Common myeloid progenitor, CD34-positive (primary cell): Measurements from ENCODE around the gene NMRAL1.
A peak's percentile ranks its signal among the peaks of the same experiment; 100 is the strongest.

Experiments used
- CTCF ChIA-PET: fragments of 350-600 bp; sonication (Branson Sonifier 250); formaldehyde crosslinking; loops from one replicate; lab custom pipeline; 2021; ENCODE audit warnings: antibody characterized with exemption; lab: Charles Lee
- POLR2A ChIA-PET: fragments of 350-600 bp; sonication (Branson Sonifier 250); formaldehyde crosslinking; loops from one replicate; lab custom pipeline; 2021; ENCODE audit warnings: antibody characterized with exemption; lab: Charles Lee
- DNase-seq, 3 donors: peaks; one replicate each; pipeline versions ENCODE4 v3.0.0 to v3.0.0-alpha.2; 2013
- H3K27ac ChIP-seq, 2 experiments: 1 replicate in 1 of 2; 2 replicates in 1 of 2; pipeline ENCODE4 v1.7.0; 2013; ENCODE audit warnings: inconsistent platforms in 2 of 2, low read length in 2 of 2, mild to moderate bottlenecking in 2 of 2, low read depth in 1 of 2, moderate library complexity in 1 of 2; ENCODE audit not compliant: severe bottlenecking in 2 of 2, insufficient read depth in 1 of 2, poor library complexity in 1 of 2
- H3K27me3 ChIP-seq, 5 experiments: replicated peaks in 2 of 5; 1 replicate in 3 of 5; 2 replicates in 2 of 5; pipeline versions ENCODE4 v1.6.1 to v1.7.0; 2013; ENCODE audit warnings: low read length in 4 of 5, mild to moderate bottlenecking in 2 of 5, moderate library complexity in 2 of 5, inconsistent platforms in 1 of 5; ENCODE audit not compliant: insufficient read depth in 5 of 5, control insufficient read depth in 4 of 5
- H3K36me3 ChIP-seq, 4 experiments: 1 replicate in 2 of 4; 2 replicates in 2 of 4; pipeline versions ENCODE4 v1.6.1 to v1.7.0; 2013; ENCODE audit warnings: low read length in 3 of 4, control low read depth in 1 of 4, mild to moderate bottlenecking in 1 of 4; ENCODE audit not compliant: control insufficient read depth in 4 of 4, insufficient read depth in 4 of 4
- H3K4me1 ChIP-seq, 4 experiments: 1 replicate in 3 of 4; 2 replicates in 1 of 4; pipeline versions ENCODE4 v1.6.1 to v1.7.1; 2013; ENCODE audit warnings: low read length in 3 of 4, mild to moderate bottlenecking in 3 of 4, control low read depth in 1 of 4, inconsistent platforms in 1 of 4, moderate library complexity in 1 of 4; ENCODE audit not compliant: control insufficient read depth in 4 of 4, insufficient read depth in 4 of 4; ENCODE audit errors: control extremely low read depth in 1 of 4
- H3K4me3 ChIP-seq, 7 experiments: 1 replicate in 4 of 7; 2 replicates in 3 of 7; pipeline versions ENCODE4 v1.5.1 to v1.7.0; 2013; ENCODE audit warnings: mild to moderate bottlenecking in 7 of 7, low read length in 6 of 7, moderate library complexity in 6 of 7, inconsistent platforms in 2 of 7, low read depth in 2 of 7, control low read depth in 1 of 7; ENCODE audit not compliant: insufficient read depth in 4 of 7, control insufficient read depth in 1 of 7; ENCODE audit errors: extremely low read depth in 1 of 7
- H3K9me3 ChIP-seq, 5 experiments: 1 replicate in 4 of 5; 2 replicates in 1 of 5; pipeline versions ENCODE4 v1.6.1 to v1.7.1; 2013; ENCODE audit warnings: low read length in 4 of 5, mild to moderate bottlenecking in 2 of 5, inconsistent platforms in 1 of 5, low read depth in 1 of 5, moderate library complexity in 1 of 5; ENCODE audit not compliant: control insufficient read depth in 4 of 5, insufficient read depth in 2 of 5; ENCODE audit errors: control extremely low read depth in 1 of 5
- WGBS: methylation state at CpG from one replicate; pipeline ENCODE4 v1.1.5; 2013; ENCODE audit not compliant: insufficient coverage; 5-methylcytosine and 5-hydroxymethylcytosine counted together

NMRAL1 gene

DNA sequence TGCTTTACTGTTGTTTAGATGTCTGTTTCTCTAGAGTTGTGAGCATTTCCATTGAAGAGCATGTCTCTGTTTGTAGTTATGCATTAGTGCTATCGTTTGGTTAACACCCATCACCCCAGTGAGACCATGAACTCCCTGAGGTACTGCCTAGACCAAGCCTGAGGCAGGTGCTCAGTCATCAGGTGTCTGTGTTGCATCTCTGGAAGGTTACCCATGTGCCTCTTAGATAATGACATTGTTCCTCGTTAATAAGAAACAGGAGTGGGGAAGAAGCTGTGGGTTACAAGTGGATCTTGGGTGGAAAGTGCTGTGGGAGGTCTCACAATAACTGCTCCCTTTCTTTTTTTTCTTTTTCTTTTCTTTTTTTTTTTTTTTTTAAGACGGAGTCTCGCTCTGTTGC, 30.4 kb downstream of the NMRAL1 start:
- no peaks in the 10 kb centered on the region for H3K9me3 ChIP-seq
- ChIA-PET CTCF (no interaction called here), POLR2A (no interaction called here)
- peaks cover 0 to 6% (median 3%) of the 10 kb centered on the region in 4 experiments for H3K4me1 ChIP-seq
- peaks cover 17 to 83% (median 71%) of the 10 kb centered on the region in 4 experiments for H3K36me3 ChIP-seq
- H3K27me3 ChIP-seq, result no peaks in the 10 kb centered on the region
- DNase-seq, result no peak
- H3K4me3 ChIP-seq, result no peak overlapping the region
- WGBS, result 100% methylated on average over 1 of the region's 4 CpGs
- no peak overlapping the region for H3K27ac ChIP-seq

DNA sequence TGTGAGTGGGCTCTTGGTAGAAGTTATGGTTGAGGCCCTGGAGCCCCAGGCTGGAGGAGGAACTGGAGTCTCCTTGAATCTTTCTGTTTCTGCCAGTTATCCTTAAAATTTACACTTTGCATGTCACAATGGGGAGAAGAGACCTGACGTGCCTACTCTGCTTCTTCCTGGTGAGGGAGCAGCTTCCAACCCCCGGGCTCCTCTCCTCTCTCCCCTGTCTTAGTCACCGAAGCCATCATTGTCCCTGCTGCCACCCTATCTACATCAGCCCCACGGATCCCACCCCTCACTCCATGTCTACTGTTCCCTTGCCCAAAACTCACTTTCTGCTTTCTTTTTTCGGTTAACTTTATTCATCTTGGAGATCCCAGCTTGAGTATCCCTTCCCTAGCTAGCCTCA, 31.2 kb downstream of the NMRAL1 start:
- WGBS, result 87% methylated on average over 5 of the region's 5 CpGs
- no peaks in the 10 kb centered on the region for H3K27me3 ChIP-seq
- no peak overlapping the region for H3K27ac ChIP-seq
- H3K9me3 ChIP-seq, result no peaks in the 10 kb centered on the region
- H3K36me3 ChIP-seq, result peaks cover 17 to 82% (median 68%) of the 10 kb centered on the region in 4 experiments
- H3K4me1 ChIP-seq, result peaks cover 0 to 10% (median 4%) of the 10 kb centered on the region in 4 experiments
- POLR2A ChIA-PET, result no interaction called here
- H3K4me3 ChIP-seq, result no peak overlapping the region
- no peak for DNase-seq
- CTCF ChIA-PET, result no interaction called here

DNA sequence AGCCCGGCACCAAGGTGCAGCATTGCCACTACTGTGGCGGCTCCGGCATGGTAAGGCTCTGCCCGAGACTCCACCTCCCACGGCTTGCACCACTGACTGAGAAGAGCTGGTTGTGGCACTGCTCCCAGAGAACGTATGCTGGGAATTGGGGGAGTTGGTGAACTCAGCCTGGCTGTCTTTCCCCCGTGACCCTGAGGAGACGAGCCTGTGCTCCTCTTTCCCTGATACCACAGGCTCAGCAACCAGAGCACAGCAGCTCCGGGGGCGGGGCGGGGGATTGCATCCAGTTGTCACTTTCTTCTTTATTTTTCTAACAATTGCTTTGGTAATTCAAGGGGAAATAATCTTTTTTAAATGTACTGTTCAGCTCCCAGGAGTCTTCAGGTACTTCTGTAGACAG, 32.1 kb downstream of the NMRAL1 start:
- POLR2A ChIA-PET, result no interaction called here
- Histone ChIP-seq H3K36me3 (peaks cover 19 to 80% (median 67%) of the 10 kb centered on the region in 4 experiments), H3K27me3 (no peaks in the 10 kb centered on the region), H3K27ac (no peak overlapping the region), H3K4me1 (peaks cover 0 to 10% (median 4%) of the 10 kb centered on the region in 4 experiments), H3K9me3 (no peaks in the 10 kb centered on the region), H3K4me3 (no peak overlapping the region)
- CTCF ChIA-PET, result no interaction called here
- no peak for DNase-seq
- 100% methylated on average over 2 of the region's 11 CpGs for WGBS

DNA sequence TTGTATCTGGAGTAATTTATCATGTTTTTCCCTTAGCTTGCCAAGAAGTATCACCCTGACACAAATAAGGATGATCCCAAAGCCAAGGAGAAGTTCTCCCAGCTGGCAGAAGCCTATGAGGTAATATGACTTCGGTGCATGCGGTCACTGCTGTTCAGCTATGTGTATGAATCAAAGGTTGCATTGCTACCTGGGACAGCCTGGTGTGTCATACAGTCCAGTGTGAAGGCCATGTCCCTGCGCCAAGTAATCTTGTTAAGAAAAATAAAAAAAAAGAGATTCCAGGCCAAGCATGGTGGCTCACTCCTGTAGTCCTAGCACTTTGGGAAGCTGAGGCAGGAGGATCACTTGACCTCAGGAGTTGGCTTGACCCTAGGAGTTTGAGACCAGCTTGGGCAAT, 37.1 kb downstream of the NMRAL1 start:
- H3K36me3 ChIP-seq, result peaks cover 19 to 80% (median 54%) of the 10 kb centered on the region in 4 experiments
- DNase-seq, result no peak
- H3K27me3 ChIP-seq, result no peaks in the 10 kb centered on the region
- CTCF ChIA-PET, result interaction anchor here (2.5 kb wide), 1 partner anchor 35 kb away, joined by 7 read pairs; no protein-coding TSS in a partner anchor
- 100% methylated on average over 3 of the region's 3 CpGs for WGBS
- H3K4me1 ChIP-seq, result peaks cover 0 to 10% (median 4%) of the 10 kb centered on the region in 4 experiments
- H3K4me3 ChIP-seq, result no peak overlapping the region
- POLR2A ChIA-PET, result no interaction called here
- no peaks in the 10 kb centered on the region for H3K9me3 ChIP-seq
- H3K27ac ChIP-seq, result no peak overlapping the region

DNA sequence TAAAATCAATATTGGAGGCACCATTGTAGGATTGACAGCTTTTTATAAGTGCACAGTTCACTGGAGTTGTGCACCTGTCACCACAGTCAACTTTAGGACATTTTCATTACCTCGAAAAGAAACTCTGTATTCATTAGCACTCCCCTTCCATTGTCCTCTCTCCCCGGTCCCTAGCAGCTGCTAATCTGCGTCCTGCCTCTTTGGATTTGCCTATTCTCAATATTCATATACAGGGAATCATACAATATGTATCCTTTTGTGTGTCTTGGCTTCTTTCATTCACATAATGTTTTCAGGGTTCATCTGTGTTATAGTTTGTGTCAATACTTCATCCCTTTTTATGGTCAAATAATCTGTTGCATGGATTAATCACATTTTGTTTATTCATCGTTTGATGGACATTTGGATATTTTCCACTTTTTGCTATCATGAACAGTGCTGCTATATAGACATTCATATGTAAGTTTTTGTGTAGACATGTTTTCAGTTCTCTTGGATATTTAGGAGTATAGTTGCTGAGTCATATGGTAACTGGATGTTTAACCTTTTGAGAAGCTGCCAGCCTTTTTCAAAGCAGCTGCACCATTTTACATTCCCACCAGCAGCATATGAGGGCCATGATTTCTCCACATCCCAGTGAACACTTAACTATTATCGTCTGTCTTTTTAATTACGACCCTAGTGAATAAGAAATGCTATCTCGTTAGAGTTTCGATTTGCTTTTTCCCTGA, 38.9 kb downstream of the NMRAL1 start:
- ChIA-PET POLR2A (no interaction called here), CTCF (interaction anchor here (0.9 to 1.9 kb wide), 2 partner anchors 17 to 34 kb away, joined by 4 to 5 read pairs; no protein-coding TSS in a partner anchor)
- Histone ChIP-seq H3K4me1 (peaks cover 0 to 10% (median 4%) of the 10 kb centered on the region in 4 experiments), H3K27me3 (no peaks in the 10 kb centered on the region), H3K36me3 (peaks cover 14 to 73% (median 46%) of the 10 kb centered on the region in 4 experiments), H3K9me3 (no peaks in the 10 kb centered on the region), H3K4me3 (no peak overlapping the region), H3K27ac (peak overlapping the region in 1 of 2 experiments; percentile 16)
- WGBS, result 98% methylated on average over 5 of the region's 8 CpGs
- DNase-seq, result no peak

DNA sequence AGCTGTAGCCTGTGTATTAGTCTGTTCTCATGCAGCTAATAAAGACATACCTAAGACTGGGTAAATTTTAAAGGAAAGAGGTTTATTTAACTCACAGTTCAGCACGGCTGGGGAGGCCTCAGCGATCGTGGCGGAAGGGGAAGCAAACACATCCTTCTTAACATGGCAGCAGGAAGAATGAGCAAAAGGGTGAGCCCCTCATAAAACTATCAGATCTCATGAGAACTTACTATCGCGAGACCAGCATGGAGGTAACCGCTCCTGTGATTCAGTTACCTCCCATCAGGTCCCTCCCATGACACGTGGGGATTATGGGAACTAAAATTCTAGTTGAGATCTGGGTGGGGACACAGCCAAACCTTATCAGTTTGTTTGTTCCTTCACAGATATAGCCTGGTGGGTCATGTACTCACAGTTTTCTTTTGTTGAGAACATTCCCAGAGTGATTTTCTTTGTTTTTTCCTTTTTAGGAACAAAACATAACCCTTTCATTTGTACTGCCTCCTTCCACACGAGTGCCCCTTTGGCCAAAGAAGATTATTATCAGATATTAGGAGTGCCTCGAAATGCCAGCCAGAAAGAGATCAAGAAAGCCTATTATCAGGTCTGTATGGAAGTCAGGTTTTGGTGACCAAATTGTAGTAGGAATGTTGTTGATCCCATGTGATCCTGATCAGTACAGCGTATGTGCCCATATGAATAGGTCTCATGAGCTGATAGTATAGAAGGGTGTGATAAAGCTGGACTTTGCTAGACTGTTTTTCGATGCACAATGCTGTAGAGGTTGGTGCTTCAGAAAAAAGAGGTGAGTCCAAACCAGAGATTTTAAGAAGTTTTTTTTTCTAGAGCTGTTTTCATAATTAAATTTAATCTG, 40.3 kb downstream of the NMRAL1 start:
- POLR2A ChIA-PET, result no interaction called here

More for the DNA sequence above, 40.3 kb downstream of the NMRAL1 start:
- Histone ChIP-seq H3K4me3 (no peak overlapping the region), H3K9me3 (no peaks in the 10 kb centered on the region), H3K27ac (peak overlapping the region in 1 of 2 experiments; percentile 69), H3K27me3 (no peaks in the 10 kb centered on the region), H3K36me3 (peaks cover 11 to 66% (median 39%) of the 10 kb centered on the region in 4 experiments), H3K4me1 (peaks cover 0 to 5% (median 1%) of the 10 kb centered on the region in 4 experiments)
- CTCF ChIA-PET, result interaction anchor here (0.9 to 1.9 kb wide), 2 partner anchors 15 to 32 kb away, joined by 4 to 5 read pairs; no protein-coding TSS in a partner anchor
- peak in 1 of 3 donors; percentile 21 for DNase-seq
- WGBS, result 88% methylated on average over 8 of the region's 12 CpGs
